NCI-H69 (cell line): ENCODE data around the gene DGKD.

ENCODE experiments used
- DNase-seq: peaks from one replicate; lab custom pipeline; 2025; lab: John Stamatoyannopoulos, UW

The DGKD gene

DNA sequence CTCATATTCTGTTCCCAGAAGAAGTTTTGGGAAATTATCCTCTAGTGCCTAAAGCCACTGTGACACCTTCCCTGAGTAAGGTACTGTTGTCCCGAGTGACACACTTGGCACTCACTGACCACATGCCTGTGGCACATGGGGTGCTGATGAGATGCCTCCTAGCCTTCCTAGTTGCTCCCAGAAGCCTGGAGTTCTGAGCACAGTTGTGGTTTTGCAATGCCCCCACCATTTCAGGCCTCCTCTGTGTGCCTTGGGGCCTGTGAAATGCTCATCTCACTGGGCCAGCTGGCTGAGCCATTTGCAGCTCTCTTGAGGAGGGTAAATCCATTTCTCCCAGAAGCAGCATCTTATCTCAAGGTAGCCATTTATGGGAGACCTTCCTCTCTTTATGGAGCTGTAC lies 91.8 kb downstream of the DGKD start:
- no peak for DNase-seq

- DNase-seq: no peak
Observed at GRCh38 chr2:233446606-233447305, 92.5 kb downstream of the DGKD start.

DNA sequence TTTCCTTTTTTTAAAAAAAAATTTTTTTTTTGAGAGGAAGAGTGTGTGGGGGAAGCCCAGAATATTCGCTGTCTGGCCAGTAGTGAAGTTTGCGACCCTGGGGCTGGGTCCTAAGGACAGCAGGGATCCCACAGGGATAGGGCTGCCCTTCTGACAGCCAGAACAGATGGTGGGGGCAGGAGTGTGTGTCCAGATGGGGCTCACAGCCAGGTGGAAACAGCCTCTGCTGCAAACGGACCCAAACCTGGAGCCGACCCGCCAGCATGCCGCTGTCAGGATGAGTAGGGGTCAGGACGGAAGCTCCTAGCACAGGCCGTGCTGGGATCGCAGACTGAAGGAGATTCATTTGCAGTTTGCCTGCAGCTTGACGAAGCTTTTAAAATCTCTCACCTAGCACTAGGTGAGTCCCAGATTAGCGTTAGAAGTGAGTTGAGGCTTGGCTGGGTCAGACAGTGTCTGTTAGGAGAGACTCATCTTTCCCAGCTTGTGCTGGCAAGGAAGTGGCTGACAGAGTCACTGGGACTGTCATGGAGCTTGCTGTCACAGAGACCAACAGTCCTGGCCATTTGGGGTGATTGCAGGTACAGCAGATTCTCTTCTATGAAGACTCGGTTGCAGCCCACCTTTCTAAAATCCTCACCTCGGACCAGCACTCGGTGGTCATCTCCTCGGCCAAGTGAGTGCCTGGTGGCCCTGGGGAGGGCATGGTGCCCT lies 93.4 kb downstream of the DGKD start:
- DNase-seq: no peak

DNA sequence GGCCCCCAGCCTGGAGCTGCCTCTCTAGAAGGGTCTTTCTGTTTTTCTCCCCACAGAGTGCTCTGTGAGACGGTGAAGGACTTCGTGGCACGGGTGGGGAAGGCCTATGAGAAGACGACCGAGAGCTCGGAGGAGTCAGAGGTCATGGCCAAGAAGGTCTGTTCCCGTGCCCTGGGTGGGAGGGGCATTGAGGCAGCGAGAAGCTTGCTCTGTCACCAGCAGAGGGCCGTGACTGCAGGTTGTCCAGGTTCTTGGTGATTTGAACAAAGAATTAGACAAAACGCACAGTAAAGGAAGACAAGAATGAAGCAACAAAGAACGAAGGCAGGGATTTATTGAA lies 93.9 kb downstream of the DGKD start:
- DNase-seq: no peak

DNA sequence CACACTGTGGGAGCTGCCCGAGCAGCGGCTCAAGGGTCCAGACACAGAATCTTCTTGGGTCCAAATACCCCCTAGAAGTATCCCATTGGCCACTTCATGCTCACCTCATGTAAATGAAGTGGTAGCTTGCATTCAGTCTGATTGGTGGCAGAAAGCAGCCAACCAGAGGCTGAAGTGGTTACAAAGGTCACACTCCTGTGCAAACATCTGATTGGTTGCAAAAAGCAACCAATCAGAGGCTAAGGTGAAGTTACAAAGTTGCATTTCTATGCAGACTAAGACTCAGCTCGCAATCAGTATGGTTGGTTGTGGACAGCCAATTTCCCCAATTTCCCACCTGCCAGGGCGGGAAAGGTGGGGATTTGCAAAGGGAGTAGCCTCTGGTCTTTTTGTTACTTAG lies 94.3 kb downstream of the DGKD start:
- no peak for DNase-seq

DNA sequence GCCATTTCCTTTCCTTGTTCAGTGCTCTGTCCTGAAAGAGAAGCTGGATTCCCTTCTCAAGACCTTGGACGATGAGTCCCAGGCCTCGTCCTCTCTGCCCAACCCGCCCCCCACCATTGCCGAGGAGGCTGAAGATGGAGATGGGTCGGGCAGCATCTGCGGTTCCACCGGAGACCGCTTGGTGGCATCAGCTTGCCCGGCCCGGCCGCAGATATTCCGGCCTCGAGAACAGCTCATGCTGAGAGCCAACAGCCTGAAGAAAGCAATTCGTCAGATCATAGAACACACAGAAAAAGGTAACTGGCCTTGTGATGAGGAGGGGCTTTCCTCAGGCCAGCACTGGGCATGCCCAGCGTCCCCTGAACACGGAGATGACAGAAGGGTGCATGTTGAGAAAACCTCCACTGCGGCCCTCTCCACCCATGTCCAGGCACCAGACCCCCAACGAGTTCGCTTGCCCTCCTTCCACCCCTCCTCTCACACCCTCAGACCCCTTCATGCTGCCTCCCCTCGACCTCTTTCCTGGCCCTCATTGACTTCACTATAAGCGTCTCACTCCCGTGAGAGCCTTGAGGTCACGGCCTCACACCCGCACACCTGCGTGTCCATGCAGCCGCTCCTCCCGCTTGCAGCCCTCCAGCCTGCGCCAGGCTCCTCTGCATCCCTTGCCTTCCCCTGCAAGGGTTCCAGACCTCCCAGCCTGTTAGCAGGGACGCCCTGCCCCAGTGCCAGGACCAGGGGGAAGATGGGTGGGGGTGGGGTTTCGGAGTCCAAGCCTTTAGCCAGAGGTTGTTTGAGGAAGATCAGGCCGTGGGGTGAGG lies 95.0 kb downstream of the DGKD start:
- no peak for DNase-seq

GRCh38 chr2:233449921-233450863 lies 95.9 kb downstream of the DGKD start:
- DNase-seq: no peak

DNA sequence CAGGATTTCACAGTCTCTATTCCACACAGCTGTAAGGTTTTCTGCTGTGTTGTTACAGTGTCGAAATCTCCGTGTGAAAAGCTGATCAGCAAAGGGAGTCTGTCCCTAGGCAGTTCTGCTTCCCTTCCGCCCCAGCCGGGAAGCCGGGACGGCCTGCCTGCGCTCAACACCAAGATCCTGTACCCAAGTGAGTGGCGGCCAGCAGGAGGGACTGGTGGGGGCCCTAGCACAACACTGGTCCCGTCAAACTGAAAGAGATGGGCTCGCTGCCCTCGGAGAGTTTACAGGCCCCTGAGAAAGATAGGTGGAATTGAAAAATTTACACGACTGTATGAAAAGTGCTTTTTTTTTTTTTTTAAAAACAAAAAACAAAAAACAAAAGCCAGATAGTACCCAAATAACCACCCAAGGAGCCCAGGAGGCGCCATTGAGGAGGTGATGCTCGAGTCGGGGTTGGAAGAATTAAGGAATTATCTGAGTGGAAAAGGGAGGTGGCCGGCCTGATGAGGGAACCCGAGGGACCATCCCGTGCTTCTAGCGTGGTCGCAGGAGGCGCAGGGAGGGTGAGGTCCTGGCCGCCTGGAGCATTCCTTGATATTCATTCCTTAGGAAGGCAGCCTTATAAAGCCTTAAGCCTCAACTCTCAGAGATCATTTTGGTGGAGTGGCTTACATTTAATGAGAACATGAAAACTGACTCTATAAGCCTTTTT lies 96.7 kb downstream of the DGKD start:
- DNase-seq: no peak

GRCh38 chr2:233451950-233452349 lies 97.7 kb downstream of the DGKD start:
- DNase-seq: no peak

DNA sequence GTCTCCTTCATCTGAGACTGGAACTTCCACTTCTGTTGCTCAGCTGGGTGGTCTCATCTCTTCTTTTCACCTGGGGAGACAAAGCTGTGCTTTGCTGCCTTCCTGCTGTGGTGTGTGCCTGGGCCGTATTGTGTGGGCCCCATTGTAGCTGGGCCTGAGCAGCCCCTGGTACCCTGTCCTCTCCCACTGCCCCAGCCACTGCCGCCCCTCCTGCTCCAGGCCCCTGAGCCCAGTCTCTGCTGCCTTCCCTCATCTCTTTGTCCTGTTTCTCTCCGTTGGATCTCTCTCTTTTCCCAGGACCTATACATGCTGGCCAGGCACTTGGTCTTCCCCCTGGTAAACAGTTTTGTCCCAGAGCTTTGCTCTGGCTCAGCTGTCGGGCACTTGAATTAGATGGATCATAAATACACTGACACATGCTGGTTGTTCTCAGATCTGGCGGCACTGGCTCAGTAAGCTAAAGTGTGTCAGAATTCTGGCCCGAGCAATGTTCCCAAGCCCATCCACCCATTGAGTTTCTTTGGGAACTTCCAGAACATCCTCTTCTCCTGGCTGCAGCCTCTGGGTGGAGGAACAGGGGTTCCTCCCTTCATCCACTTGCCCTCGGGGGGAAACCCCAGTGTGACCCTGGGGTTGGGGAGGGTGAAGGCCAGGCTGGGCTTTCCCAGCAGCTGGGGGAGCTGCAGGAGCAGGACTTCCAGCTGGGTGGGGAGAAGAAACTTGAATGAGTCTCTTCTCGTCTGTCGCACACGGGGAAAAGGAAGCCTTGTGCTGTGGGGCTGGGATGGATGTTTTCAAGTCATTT lies 99.0 kb downstream of the DGKD start:
- DNase-seq: no peak

DNA sequence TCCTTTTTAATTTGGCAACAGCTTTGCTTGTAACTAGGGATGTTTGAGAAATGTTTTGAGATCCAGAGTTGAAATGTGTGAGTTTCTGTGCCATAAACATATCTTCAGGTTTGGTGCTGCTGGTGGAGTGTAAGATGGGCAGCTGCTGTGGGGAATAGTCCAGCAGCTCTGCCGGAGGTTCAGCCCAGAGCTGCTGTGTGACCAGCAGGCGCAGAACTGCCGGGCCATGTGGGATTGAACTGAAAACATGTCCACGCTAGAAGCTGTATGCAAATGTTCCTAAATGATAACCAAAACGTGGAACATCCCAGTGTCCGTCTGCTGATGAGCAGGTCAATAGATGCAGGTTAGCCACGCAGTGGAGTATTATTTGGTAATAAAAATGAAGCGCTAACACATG lies 99.6 kb downstream of the DGKD start:
- DNase-seq: no peak

DNA sequence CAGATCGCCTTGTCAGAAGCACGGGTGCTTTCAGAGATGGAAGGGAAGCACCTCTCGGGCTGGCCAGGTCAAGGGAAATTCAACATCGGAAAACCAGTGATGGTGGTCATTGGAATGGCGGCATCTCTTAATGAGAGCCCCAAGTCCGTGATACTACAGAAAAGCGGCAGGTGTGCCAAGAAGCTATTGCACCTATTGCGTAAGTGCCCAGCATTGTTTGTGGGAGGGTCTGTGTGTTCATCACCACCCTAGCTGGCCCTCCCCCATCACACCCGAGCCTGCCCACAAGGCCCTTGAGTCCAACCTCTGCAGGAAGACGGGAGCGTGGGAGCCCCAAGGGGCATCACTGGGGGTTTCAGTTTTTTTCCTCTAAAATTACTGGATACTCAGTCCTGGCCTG lies 100.7 kb downstream of the DGKD start:
- DNase-seq: no peak

GRCh38 chr2:233455491-233455890 lies 101.2 kb downstream of the DGKD start:
- no peak for DNase-seq

GRCh38 chr2:233456111-233456510 lies 101.8 kb downstream of the DGKD start:
- no peak for DNase-seq

- no peak for DNase-seq
Observed at GRCh38 chr2:233456934-233457333, 102.6 kb downstream of the DGKD start.

GRCh38 chr2:233457356-233457755 lies 103.1 kb downstream of the DGKD start:
- DNase-seq: no peak

GRCh38 chr2:233458031-233458610 lies 103.8 kb downstream of the DGKD start:
- no peak for DNase-seq

GRCh38 chr2:233458826-233459225 lies 104.5 kb downstream of the DGKD start:
- no peak for DNase-seq

DNA sequence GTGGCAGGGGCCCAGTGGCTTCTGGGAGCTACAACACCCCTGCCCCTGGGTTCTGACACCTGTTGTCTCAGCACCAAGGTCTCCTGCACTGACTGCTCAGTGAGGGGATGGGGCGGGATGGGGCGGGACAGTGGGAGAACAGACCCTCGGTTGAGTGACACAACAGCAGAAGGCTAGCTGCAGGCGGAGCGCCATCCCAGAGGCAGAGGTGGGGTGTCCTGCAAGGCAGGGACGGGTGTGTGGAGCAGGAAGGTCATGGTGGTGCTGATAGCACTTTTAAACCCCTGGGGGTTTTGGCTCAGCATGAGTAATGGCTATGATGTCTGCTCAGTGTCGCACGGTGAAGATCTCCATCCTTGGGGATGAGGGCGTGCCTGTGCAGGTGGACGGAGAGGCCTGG lies 105.1 kb downstream of the DGKD start:
- DNase-seq: no peak
